Prostate gland (tissue), 2 donors: ENCODE measurements around the gene ITPKB.

ENCODE experiments used
- POLR2AphosphoS5 ChIP-seq: sonication (generic); formaldehyde crosslinking; IDR thresholded peaks from one replicate; pipeline ENCODE4 v1.6.1; 2017; ENCODE audit warnings: antibody characterized with exemption
- TF ChIP-seq, protein P1 (sequence below), 4 experiments: fragments of 200-600 bp in 2 of 4; fragments of 450-650 bp in 2 of 4; sonication (generic) in 2 of 4; IDR thresholded peaks; 1 replicate in 3 of 4; 2 replicates in 1 of 4; pipeline ENCODE4 v1.5.1; 2016 to 2019; ENCODE audit warnings: antibody characterized with exemption in 4 of 4, mild to moderate bottlenecking in 2 of 4, moderate library complexity in 2 of 4

DNA sequence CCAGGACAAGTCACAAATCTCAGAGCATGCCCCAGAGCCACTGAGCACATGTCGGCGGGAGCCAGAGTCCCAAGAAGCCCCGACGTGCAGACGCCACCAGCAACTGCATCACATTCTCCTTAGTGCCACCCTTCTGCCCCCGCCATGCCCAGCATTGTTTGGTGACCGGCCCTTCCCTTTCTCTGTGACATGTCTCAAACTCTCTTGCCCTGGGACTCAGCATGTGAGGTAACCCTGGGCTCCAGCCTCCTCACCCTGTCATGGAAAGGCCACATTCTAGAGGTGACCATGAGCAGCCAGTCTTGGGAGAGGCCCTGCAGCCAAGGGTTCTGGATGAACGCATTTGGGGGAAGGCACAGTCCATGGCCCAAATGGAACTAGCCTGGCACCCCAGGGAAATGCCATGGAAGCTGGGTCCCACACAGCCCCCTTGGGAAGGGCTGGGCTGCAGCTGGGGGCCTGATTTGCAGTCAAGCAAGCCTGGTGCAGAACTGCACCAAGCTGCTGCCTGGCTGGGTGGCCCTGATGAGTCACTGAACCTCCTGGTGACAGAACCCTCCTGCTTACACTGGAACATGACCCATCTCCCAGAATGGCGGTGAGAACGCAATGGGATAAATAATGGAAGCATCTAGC is 94.4 kb downstream of the ITPKB start:
- TF ChIP-seq, protein P1, sequence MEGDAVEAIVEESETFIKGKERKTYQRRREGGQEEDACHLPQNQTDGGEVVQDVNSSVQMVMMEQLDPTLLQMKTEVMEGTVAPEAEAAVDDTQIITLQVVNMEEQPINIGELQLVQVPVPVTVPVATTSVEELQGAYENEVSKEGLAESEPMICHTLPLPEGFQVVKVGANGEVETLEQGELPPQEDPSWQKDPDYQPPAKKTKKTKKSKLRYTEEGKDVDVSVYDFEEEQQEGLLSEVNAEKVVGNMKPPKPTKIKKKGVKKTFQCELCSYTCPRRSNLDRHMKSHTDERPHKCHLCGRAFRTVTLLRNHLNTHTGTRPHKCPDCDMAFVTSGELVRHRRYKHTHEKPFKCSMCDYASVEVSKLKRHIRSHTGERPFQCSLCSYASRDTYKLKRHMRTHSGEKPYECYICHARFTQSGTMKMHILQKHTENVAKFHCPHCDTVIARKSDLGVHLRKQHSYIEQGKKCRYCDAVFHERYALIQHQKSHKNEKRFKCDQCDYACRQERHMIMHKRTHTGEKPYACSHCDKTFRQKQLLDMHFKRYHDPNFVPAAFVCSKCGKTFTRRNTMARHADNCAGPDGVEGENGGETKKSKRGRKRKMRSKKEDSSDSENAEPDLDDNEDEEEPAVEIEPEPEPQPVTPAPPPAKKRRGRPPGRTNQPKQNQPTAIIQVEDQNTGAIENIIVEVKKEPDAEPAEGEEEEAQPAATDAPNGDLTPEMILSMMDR (IDR thresholded peaks at IDR 0.05) = no peak
- TF ChIP-seq POLR2AphosphoS5 = no peak
